Activated CD8-positive, alpha-beta T cell treated with anti-CD3 and anti-CD28 coated beads for 36 hours (primary cell): ENCODE data around the gene CELF6. TPM values are rescaled to one million over a fixed set of nuclear protein-coding genes. Genes with fewer than 3 reads are reported as not detected.

Source experiments
- ATAC-seq: fragments of 200-7000 bp; cut with Tn5 transposase; one replicate; pipeline ENCODE4 v1.10.0; 2021; ENCODE audit warnings: mild to moderate bottlenecking, moderate library complexity
- CTCF ChIA-PET: fragments of 350-600 bp; sonication (Branson Sonifier 250); formaldehyde crosslinking; loops from one replicate; lab custom pipeline; 2021; ENCODE audit warnings: antibody characterized with exemption; lab: Charles Lee
- POLR2A ChIA-PET: fragments of 350-600 bp; sonication (Branson Sonifier 250); formaldehyde crosslinking; loops from one replicate; lab custom pipeline; 2021; ENCODE audit warnings: antibody characterized with exemption; lab: Charles Lee
- DNase-seq: peaks from one replicate; pipeline ENCODE4 v3.0.0-alpha.2; 2020
- H3K27ac Mint-ChIP-seq: one replicate; pipeline ENCODE4 v1.8.0; 2021; ENCODE audit warnings: mild to moderate bottlenecking, mixed read lengths
- H3K27me3 Mint-ChIP-seq: one replicate; pipeline ENCODE4 v1.8.0; 2021; ENCODE audit warnings: mixed read lengths
- H3K36me3 Mint-ChIP-seq: one replicate; pipeline ENCODE4 v1.8.0; 2021; ENCODE audit warnings: low read depth, mixed read lengths
- H3K4me1 Mint-ChIP-seq: one replicate; pipeline ENCODE4 v1.8.0; 2021; ENCODE audit warnings: low read depth, mixed read lengths
- H3K4me3 Mint-ChIP-seq: one replicate; pipeline ENCODE4 v1.8.0; 2021; ENCODE audit warnings: mild to moderate bottlenecking, moderate library complexity, mixed read lengths
- H3K9me3 Mint-ChIP-seq: one replicate; pipeline ENCODE4 v1.8.0; 2021; ENCODE audit warnings: mixed read lengths
- CTCF ChIP-seq: fragments of 200-600 bp; IDR thresholded peaks from one replicate; pipeline ENCODE4 v1.8.0; 2022; ENCODE audit warnings: antibody characterized with exemption, mild to moderate bottlenecking
- intact Hi-C: fragments of 100-400 bp; cut with micrococcal nuclease; formaldehyde crosslinking; loops from one replicate; pipeline ENCODE4 v1.10.0; 2022
- total RNA-seq, 2 experiments: library from RNA; stranded (reverse); gene quantifications; one replicate each; pipeline ENCODE4 v1.2.3, GENCODE V29; 2021

CELF6 gene
- total RNA-seq, 2 experiments from 2014 or later = 0.18 to 0.20 TPM

- no peak for TF ChIP-seq CTCF
- CTCF ChIA-PET = interaction anchor here (0.7 to 2.9 kb wide), 10 partner anchors 9 to 76 kb away, joined by 3 to 22 read pairs (median 4); no protein-coding TSS in a partner anchor
Measured at GRCh38 chr15:72272997-72273352, 47.0 kb downstream of the CELF6 start.

GRCh38 chr15:72272213-72272996, 47.6 kb downstream of the CELF6 start, which contains the start of gene PARP6:
TSS of gene PARP6 (minus strand) at chr15:72272554. CDS start at chr15:72267477, 5,077 bp downstream.
- peak; percentile 56 for TF ChIP-seq CTCF
- Mint-ChIP-seq H3K27ac (peak within 1 kb of the TSS; percentile 91), H3K36me3 (peaks cover 9% of the 10 kb centered on the region), H3K27me3 (no peaks in the 10 kb centered on the region), H3K9me3 (no peaks in the 10 kb centered on the region), H3K4me1 (peaks cover 36% of the 10 kb centered on the region), H3K4me3 (peak within 1 kb of the TSS; percentile 87)
- DNase-seq (peak; percentile 98), ATAC-seq (peak; percentile 98)
- CTCF ChIA-PET = interaction anchor here (0.7 to 2.9 kb wide), 5 partner anchors 8 to 75 kb away, joined by 3 to 22 read pairs (median 5); no protein-coding TSS in a partner anchor
- POLR2A ChIA-PET = interaction anchor here (0.6 to 2.6 kb wide), 10 partner anchors 13 to 103 kb away, joined by 3 to 15 read pairs (median 4); partner anchors contain the start of genes HEXA and PKM
- intact Hi-C loops = loop anchor here (2.0 kb wide), 1 partner anchor 46 kb away; no protein-coding TSS in a partner anchor

More at GRCh38 chr15:72272997-72273352, 47.0 kb downstream of the CELF6 start:
- Mint-ChIP-seq H3K36me3 (peaks cover 7% of the 10 kb centered on the region), H3K4me1 (peaks cover 35% of the 10 kb centered on the region), H3K27ac (peak overlapping the region; percentile 91), H3K27me3 (no peaks in the 10 kb centered on the region), H3K4me3 (peak overlapping the region; percentile 87), H3K9me3 (no peaks in the 10 kb centered on the region)
- ATAC-seq (no peak), DNase-seq (no peak)
- POLR2A ChIA-PET = interaction anchor here (0.6 to 2.6 kb wide), 9 partner anchors 12 to 103 kb away, joined by 3 to 15 read pairs (median 4); partner anchors contain the start of genes HEXA and PKM
- intact Hi-C loops = loop anchor here (2.0 kb wide), 1 partner anchor 46 kb away; no protein-coding TSS in a partner anchor

GRCh38 chr15:72271895-72272212, 48.1 kb downstream of the CELF6 start:
- TF ChIP-seq CTCF = no peak
- no peaks in the 10 kb centered on the region for H3K9me3 Mint-ChIP-seq
- H3K27me3 Mint-ChIP-seq = no peaks in the 10 kb centered on the region
- peak overlapping the region; percentile 85 for H3K27ac Mint-ChIP-seq
- intact Hi-C loops = loop anchor here (2.0 kb wide), 1 partner anchor 45 kb away; no protein-coding TSS in a partner anchor
- peaks cover 40% of the 10 kb centered on the region for H3K4me1 Mint-ChIP-seq
- ATAC-seq (no peak), DNase-seq (no peak)
- POLR2A ChIA-PET = interaction anchor here (0.7 to 1.9 kb wide), 4 partner anchors 9 to 49 kb away, joined by 3 to 9 read pairs (median 4); no protein-coding TSS in a partner anchor
- CTCF ChIA-PET = interaction anchor here (1.6 to 3.2 kb wide), 2 partner anchors 21 to 45 kb away, joined by 3 to 9 read pairs; no protein-coding TSS in a partner anchor
- peaks cover 14% of the 10 kb centered on the region for H3K36me3 Mint-ChIP-seq
- H3K4me3 Mint-ChIP-seq = peak overlapping the region; percentile 84

GRCh38 chr15:72271221-72271620, 48.7 kb downstream of the CELF6 start:
- Mint-ChIP-seq H3K27ac (peak overlapping the region; percentile 85), H3K4me1 (peaks cover 40% of the 10 kb centered on the region), H3K4me3 (peak overlapping the region; percentile 84), H3K27me3 (no peaks in the 10 kb centered on the region), H3K36me3 (peaks cover 14% of the 10 kb centered on the region), H3K9me3 (no peaks in the 10 kb centered on the region)
- intact Hi-C loops = no loop called here
- TF ChIP-seq CTCF = no peak
- no peak for DNase-seq
- ATAC-seq = no peak
- POLR2A ChIA-PET = interaction anchor here (0.7 to 1.9 kb wide), 4 partner anchors 9 to 49 kb away, joined by 3 to 9 read pairs (median 4); no protein-coding TSS in a partner anchor
- CTCF ChIA-PET = interaction anchor here (1.6 to 3.2 kb wide), 2 partner anchors 20 to 44 kb away, joined by 3 to 9 read pairs; no protein-coding TSS in a partner anchor
